Prostate gland (tissue), 2 donors: ENCODE data around the gene HRH2.

Experiments
- CTCF ChIP-seq, 4 experiments: fragments of 200-600 bp in 2 of 4; fragments of 450-650 bp in 2 of 4; sonication (generic) in 2 of 4; IDR thresholded peaks; 1 replicate in 3 of 4; 2 replicates in 1 of 4; pipeline ENCODE4 v1.5.1; 2016 to 2019; ENCODE audit warnings: antibody characterized with exemption in 4 of 4, mild to moderate bottlenecking in 2 of 4, moderate library complexity in 2 of 4
- POLR2AphosphoS5 ChIP-seq: sonication (generic); formaldehyde crosslinking; IDR thresholded peaks from one replicate; pipeline ENCODE4 v1.6.1; 2017; ENCODE audit warnings: antibody characterized with exemption

GRCh38 chr5:175666216-175666615 lies 8.3 kb downstream of the HRH2 start:
- TF ChIP-seq CTCF (IDR thresholded peaks at IDR 0.05) (no peak), POLR2AphosphoS5 (no peak)
